HCT116 (cell line): ENCODE measurements around the gene CALM3. TPM values are rescaled to one million over a fixed set of nuclear protein-coding genes. Genes with fewer than 3 reads are reported as not detected.

ENCODE experiments used
- ATAC-seq: fragments of 200-7000 bp; cut with Tn5 transposase; 2 replicates; pipeline ENCODE4 v1.9.1; 2020; ENCODE audit warnings: mild to moderate bottlenecking, moderate library complexity
- Bru-seq: library from RNA; stranded (reverse); fragments of 400-500 nt; gene quantifications from one replicate; lab custom pipeline; 2021; lab: Mats Ljungman, UMichigan
- BruChase-seq, 2 experiments: library from RNA; stranded (reverse); fragments of 400-500 nt; gene quantifications; one replicate each; lab custom pipeline; 2021; lab: Mats Ljungman, UMichigan
- BruUV-seq: library from RNA; stranded (reverse); fragments of 400-500 nt; replicated peaks from 2 replicates; lab custom pipeline; 2021; lab: Mats Ljungman, UMichigan
- CTCF ChIA-PET: fragments of 300-600 bp; sonication (Branson Sonifier 250); formaldehyde crosslinking; loops from one replicate; lab custom pipeline; 2021; ENCODE audit warnings: antibody characterized with exemption; lab: Charles Lee
- POLR2A ChIA-PET: fragments of 300-600, 350-600 bp; sonication (Branson Sonifier 250); formaldehyde crosslinking; loops from one replicate; lab custom pipeline; 2021; ENCODE audit warnings: antibody characterized with exemption; lab: Charles Lee
- RAD21 ChIA-PET, 2 experiments: fragments of 300-600 bp; sonication (Branson Sonifier 250); formaldehyde crosslinking; loops; one replicate each; lab custom pipeline; 2023; ENCODE audit warnings: low total read pairs in 2 of 2; ENCODE audit not compliant: uncharacterized antibody in 2 of 2, unreplicated experiment in 2 of 2, low non-redundant PET in 1 of 2; lab: Charles Lee
- DNase-seq: peaks from one replicate; pipeline ENCODE4 v3.0.0-alpha.2; 2010; ENCODE audit warnings: low read depth, low spot score
- H2AFZ ChIP-seq: fragments of 200-600 bp; shearing (Covaris generic), sonication (generic); 2 replicates; pipeline ENCODE4 v1.6.1; 2017; ENCODE audit warnings: low read depth, mixed run types, mixed read lengths, antibody characterized with exemption, low read length; ENCODE audit not compliant: poor library complexity, severe bottlenecking
- H3K27ac ChIP-seq: 2 replicates; pipeline ENCODE4 v1.5.1; 2012; ENCODE audit warnings: low read depth, low read length
- H3K27me3 ChIP-seq: fragments of 200-600 bp; sonication (generic); 2 replicates; pipeline ENCODE4 v1.6.1; 2016; ENCODE audit warnings: mixed run types, low read length, mixed read lengths; ENCODE audit not compliant: insufficient read depth
- H3K36me3 ChIP-seq, 2 experiments: fragments of 200-500 bp in 1 of 2; fragments of 200-600 bp in 1 of 2; sonication (Bioruptor generic) in 1 of 2; sonication (generic) in 1 of 2; 2 replicates each; pipeline versions ENCODE4 v1.5.1 to v1.6.1; 2014 to 2016; ENCODE audit warnings: low read length in 2 of 2, inconsistent platforms in 1 of 2, mixed read lengths in 1 of 2, mixed run types in 1 of 2; ENCODE audit not compliant: insufficient read depth in 2 of 2, control insufficient read depth in 1 of 2
- H3K4me1 ChIP-seq, 2 experiments: fragments of 200-600 bp in 1 of 2; sonication (generic) in 1 of 2; 2 replicates each; pipeline versions ENCODE4 v1.5.1 to v1.6.1; 2012 to 2017; ENCODE audit warnings: low read length in 2 of 2, inconsistent platforms in 1 of 2, mild to moderate bottlenecking in 1 of 2, mixed read lengths in 1 of 2, mixed run types in 1 of 2, moderate library complexity in 1 of 2; ENCODE audit not compliant: insufficient read depth in 2 of 2, control insufficient read depth in 1 of 2
- H3K4me2 ChIP-seq: fragments of 200-600 bp; sonication (generic); 2 replicates; pipeline ENCODE4 v1.6.1; 2017; ENCODE audit warnings: mixed run types, low read length, mixed read lengths
- H3K4me3 ChIP-seq, 2 experiments: fragments of 200-600 bp in 1 of 2; sonication (generic) in 1 of 2; replicated peaks in 1 of 2; 2 replicates each; pipeline ENCODE4 v1.5.1; 2011 to 2016; ENCODE audit warnings: low read length in 2 of 2, control low read depth in 1 of 2, low read depth in 1 of 2, mild to moderate bottlenecking in 1 of 2, mixed read lengths in 1 of 2, mixed run types in 1 of 2
- H3K79me2 ChIP-seq: fragments of 200-600 bp; sonication (generic); 2 replicates; pipeline ENCODE4 v1.6.1; 2017; ENCODE audit warnings: mild to moderate bottlenecking, mixed run types, low read length, moderate library complexity, mixed read lengths; ENCODE audit not compliant: insufficient read depth
- H3K9ac ChIP-seq: fragments of 200-600 bp; sonication (generic); 2 replicates; pipeline ENCODE4 v1.6.1; 2016; ENCODE audit warnings: low read length, mixed read lengths
- H3K9me2 ChIP-seq: fragments of 200-600 bp; sonication (generic), shearing (Covaris generic); 2 replicates; pipeline ENCODE4 v1.6.1; 2017; ENCODE audit warnings: mixed run types, mild to moderate bottlenecking, moderate library complexity; ENCODE audit not compliant: insufficient read depth
- H3K9me3 ChIP-seq, 2 experiments: fragments of 200-500 bp in 1 of 2; fragments of 200-600 bp in 1 of 2; sonication (Bioruptor generic) in 1 of 2; sonication (generic) in 1 of 2; 2 replicates each; pipeline ENCODE4 v1.6.1; 2014 to 2017; ENCODE audit warnings: low read length in 2 of 2, mixed read lengths in 2 of 2, inconsistent platforms in 1 of 2, low read depth in 1 of 2, mild to moderate bottlenecking in 1 of 2, mixed run types in 1 of 2, moderate library complexity in 1 of 2; ENCODE audit not compliant: control insufficient read depth in 1 of 2, insufficient read depth in 1 of 2
- H4K20me1 ChIP-seq: fragments of 200-600 bp; sonication (generic), shearing (Covaris generic); 2 replicates; pipeline ENCODE4 v1.6.1; 2017; ENCODE audit warnings: mixed run types, mild to moderate bottlenecking, moderate library complexity; ENCODE audit not compliant: insufficient read depth
- CBX3 ChIP-seq: IDR thresholded peaks from 2 replicates; pipeline ENCODE4 v1.6.1; 2012; ENCODE audit warnings: low read depth
- EZH2 ChIP-seq: fragments of 200-600 bp; sonication (generic); IDR thresholded peaks from 2 replicates; pipeline ENCODE4 v1.6.1; 2017; ENCODE audit warnings: antibody characterized with exemption, mixed run types
- EZH2phosphoT487 ChIP-seq: fragments of 200-600 bp; IDR thresholded peaks from 2 replicates; pipeline ENCODE4 v1.6.1; 2018; ENCODE audit warnings: antibody characterized with exemption, borderline replicate concordance
- FOSL1 ChIP-seq: IDR thresholded peaks from 2 replicates; pipeline ENCODE4 v1.6.1; 2012; ENCODE audit warnings: low read depth
- POLR2A ChIP-seq: IDR thresholded peaks from 2 replicates; pipeline ENCODE4 v1.7.0; 2011; ENCODE audit warnings: borderline replicate concordance; ENCODE audit not compliant: insufficient read depth, insufficient read length; ENCODE audit errors: extremely low read depth
- RAD21 ChIP-seq: IDR thresholded peaks from 2 replicates; pipeline ENCODE4 v1.6.1; 2012; ENCODE audit warnings: low read depth, mild to moderate bottlenecking
- SIN3A ChIP-seq: IDR thresholded peaks from 2 replicates; pipeline ENCODE4 v1.6.1; 2012; ENCODE audit warnings: low read depth
- SP1 ChIP-seq: IDR thresholded peaks from 2 replicates; pipeline ENCODE4 v1.6.1; 2012; ENCODE audit warnings: low read depth
- TCF7L2 ChIP-seq: IDR thresholded peaks from 2 replicates; pipeline ENCODE4 v1.7.0; 2011; ENCODE audit warnings: borderline replicate concordance, inconsistent platforms; ENCODE audit not compliant: insufficient read depth, insufficient read length; ENCODE audit errors: extremely low read depth
- ZFX ChIP-seq: fragments of 450-650 bp; IDR thresholded peaks from 2 replicates; pipeline ENCODE4 v1.6.1; 2017
- intact Hi-C: fragments of 100-400 bp; cut with micrococcal nuclease; formaldehyde crosslinking; loops from 2 replicates; pipeline ENCODE4 v1.10.0; 2022
- long read RNA-seq: library from polyadenylated mRNA; unstranded; transcript quantifications from one replicate; pipeline ENCODE4 v2.0.0, GENCODE V29; 2021; ENCODE audit not compliant: unreplicated experiment
- polyA plus RNA-seq: library from polyadenylated mRNA; unstranded; fragments of >200 nt; gene quantifications from 2 replicates; pipeline ENCODE4 v1.2.1, GENCODE V29; 2012; ENCODE audit warnings: missing spikeins
- total RNA-seq: library from RNA; stranded (reverse); gene quantifications from one replicate; pipeline ENCODE4 v1.2.1, GENCODE V29; 2021; ENCODE audit not compliant: unreplicated experiment
- TF ChIP-seq, protein P1 (sequence below): IDR thresholded peaks from 2 replicates; pipeline ENCODE4 v1.6.1; 2012; ENCODE audit warnings: low read depth
- TF ChIP-seq, protein P2 (sequence below): IDR thresholded peaks from 2 replicates; pipeline ENCODE4 v1.6.1; 2012
- TF ChIP-seq, protein P3 (sequence below): IDR thresholded peaks from 2 replicates; pipeline ENCODE4 v1.6.1; 2011; ENCODE audit warnings: mild to moderate bottlenecking, low read length, moderate library complexity; ENCODE audit not compliant: insufficient replicate concordance; ENCODE audit errors: extremely low read depth
- TF ChIP-seq, protein P4 (sequence below): IDR thresholded peaks from 2 replicates; pipeline ENCODE4 v1.6.1; 2012
- TF ChIP-seq, protein P5 (sequence below), 3 experiments: fragments of 200-600 bp in 1 of 3; sonication (generic) in 1 of 3; IDR thresholded peaks in 2 of 3; conservative IDR thresholded peaks in 1 of 3; 2 replicates each; pipeline ENCODE4 v1.5.1; 2012 to 2017; ENCODE audit warnings: low read depth in 2 of 3, low read length in 2 of 3, antibody characterized with exemption in 1 of 3, borderline replicate concordance in 1 of 3, control low read depth in 1 of 3, mild to moderate bottlenecking in 1 of 3, mixed read lengths in 1 of 3, mixed run types in 1 of 3, moderate library complexity in 1 of 3; ENCODE audit not compliant: insufficient read depth in 1 of 3

The CALM3 gene
- total RNA-seq (335 TPM), Bru-seq, nascent RNA (percentile 88 among the genes with signal in this experiment), BruChase-seq, experiment 1, labeled RNA remaining after a 6-hour chase (percentile 98 among the genes with signal in this experiment), BruChase-seq, experiment 2, labeled RNA remaining after a 2-hour chase (percentile 97 among the genes with signal in this experiment)
- 437 and 457 TPM in 2 replicates for polyA plus RNA-seq
- long read RNA-seq, transcript CALM3-201 (6 exons, 2,289 nt): major isoform, 371 of 493 reads
- long read RNA-seq, partial matches to known transcripts: 24 of 493 reads
- long read RNA-seq, other reads (novel, unspliced or antisense): 90 of 493 reads

DNA sequence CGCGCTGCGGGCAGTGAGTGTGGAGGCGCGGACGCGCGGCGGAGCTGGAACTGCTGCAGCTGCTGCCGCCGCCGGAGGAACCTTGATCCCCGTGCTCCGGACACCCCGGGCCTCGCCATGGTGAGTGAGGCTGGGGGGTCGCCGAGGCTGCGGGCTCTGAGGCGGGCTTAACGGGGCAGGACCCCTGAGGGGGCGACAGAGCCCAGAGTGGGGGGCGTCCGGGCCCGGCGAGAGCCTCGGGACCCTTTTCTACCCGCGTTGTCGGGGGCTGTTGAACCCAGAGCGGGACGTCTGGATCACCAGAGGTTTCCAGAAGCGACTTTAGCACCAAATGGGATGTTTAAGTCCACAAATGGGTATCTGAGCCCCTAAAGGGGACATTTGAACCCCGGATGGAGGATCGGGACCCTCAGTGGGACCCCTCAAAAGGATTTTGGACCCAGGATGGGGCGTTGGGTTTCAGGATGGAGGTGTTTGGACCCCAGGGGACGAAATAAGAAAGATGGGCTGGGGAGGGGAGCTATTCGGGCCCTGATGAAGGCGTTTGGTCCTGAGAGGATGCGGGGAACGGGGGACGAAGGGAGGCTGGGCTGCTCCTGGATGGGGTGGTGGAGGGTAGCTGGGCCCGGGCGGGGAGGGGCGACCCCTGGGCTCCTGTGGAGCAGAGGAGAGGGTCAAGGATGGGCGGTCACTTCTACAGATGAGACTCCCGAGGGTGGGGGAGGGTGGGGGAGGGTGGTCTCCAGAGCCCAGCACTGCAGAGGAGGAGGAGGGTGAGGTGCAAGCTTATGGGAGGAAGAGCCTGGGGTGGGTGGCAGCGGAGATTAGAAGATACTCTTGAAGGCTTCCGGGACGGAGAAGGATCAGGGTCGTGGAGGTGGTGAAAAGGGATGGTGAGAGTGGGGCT is at the start of gene CALM3:
CALM3 (plus strand) TSS at position 13 of the 907 bp plus-strand sequence; CDS start at position 118, 105 bp downstream.
- peak within 1 kb of the TSS; percentile 98 for H3K9ac ChIP-seq
- RAD21 ChIA-PET: no interaction called here
- peak within 1 kb of the TSS; percentile 98 for H3K4me2 ChIP-seq
- H3K9me2 ChIP-seq: no peaks in the 10 kb centered on the region
- H4K20me1 ChIP-seq: no peaks in the 10 kb centered on the region
- H3K4me3 ChIP-seq: peak within 1 kb of the TSS; percentile 91 to 94
- POLR2A ChIA-PET: interaction anchor here (1.1 to 1.9 kb wide), 4 partner anchors 10 to 113 kb away, joined by 3 to 8 read pairs (median 6); no protein-coding TSS in a partner anchor
- TSS peak; percentile 74 for BruUV-seq
- H3K27ac ChIP-seq: peak within 1 kb of the TSS; percentile 85
- H3K27me3 ChIP-seq: no peaks in the 10 kb centered on the region
- CTCF ChIA-PET: interaction anchor here (1.3 to 4.5 kb wide), 6 partner anchors 12 to 153 kb away, joined by 4 to 15 read pairs (median 6); no protein-coding TSS in a partner anchor
- H3K79me2 ChIP-seq: peaks cover 54% of the 10 kb centered on the region
- peaks cover 14 to 27% of the 10 kb centered on the region in 2 experiments for H3K4me1 ChIP-seq
- intact Hi-C loops: no loop called here
- no peak for ATAC-seq
- H2AFZ ChIP-seq: no peak within 1 kb of the TSS
- H3K36me3 ChIP-seq: peaks cover 7 to 15% of the 10 kb centered on the region in 2 experiments; a peak in 3 of 4 replicates
- no peaks in the 10 kb centered on the region for H3K9me3 ChIP-seq
- no peak for DNase-seq
- TF ChIP-seq, protein P1, sequence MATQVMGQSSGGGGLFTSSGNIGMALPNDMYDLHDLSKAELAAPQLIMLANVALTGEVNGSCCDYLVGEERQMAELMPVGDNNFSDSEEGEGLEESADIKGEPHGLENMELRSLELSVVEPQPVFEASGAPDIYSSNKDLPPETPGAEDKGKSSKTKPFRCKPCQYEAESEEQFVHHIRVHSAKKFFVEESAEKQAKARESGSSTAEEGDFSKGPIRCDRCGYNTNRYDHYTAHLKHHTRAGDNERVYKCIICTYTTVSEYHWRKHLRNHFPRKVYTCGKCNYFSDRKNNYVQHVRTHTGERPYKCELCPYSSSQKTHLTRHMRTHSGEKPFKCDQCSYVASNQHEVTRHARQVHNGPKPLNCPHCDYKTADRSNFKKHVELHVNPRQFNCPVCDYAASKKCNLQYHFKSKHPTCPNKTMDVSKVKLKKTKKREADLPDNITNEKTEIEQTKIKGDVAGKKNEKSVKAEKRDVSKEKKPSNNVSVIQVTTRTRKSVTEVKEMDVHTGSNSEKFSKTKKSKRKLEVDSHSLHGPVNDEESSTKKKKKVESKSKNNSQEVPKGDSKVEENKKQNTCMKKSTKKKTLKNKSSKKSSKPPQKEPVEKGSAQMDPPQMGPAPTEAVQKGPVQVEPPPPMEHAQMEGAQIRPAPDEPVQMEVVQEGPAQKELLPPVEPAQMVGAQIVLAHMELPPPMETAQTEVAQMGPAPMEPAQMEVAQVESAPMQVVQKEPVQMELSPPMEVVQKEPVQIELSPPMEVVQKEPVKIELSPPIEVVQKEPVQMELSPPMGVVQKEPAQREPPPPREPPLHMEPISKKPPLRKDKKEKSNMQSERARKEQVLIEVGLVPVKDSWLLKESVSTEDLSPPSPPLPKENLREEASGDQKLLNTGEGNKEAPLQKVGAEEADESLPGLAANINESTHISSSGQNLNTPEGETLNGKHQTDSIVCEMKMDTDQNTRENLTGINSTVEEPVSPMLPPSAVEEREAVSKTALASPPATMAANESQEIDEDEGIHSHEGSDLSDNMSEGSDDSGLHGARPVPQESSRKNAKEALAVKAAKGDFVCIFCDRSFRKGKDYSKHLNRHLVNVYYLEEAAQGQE: no peak
- TF ChIP-seq, protein P2, sequence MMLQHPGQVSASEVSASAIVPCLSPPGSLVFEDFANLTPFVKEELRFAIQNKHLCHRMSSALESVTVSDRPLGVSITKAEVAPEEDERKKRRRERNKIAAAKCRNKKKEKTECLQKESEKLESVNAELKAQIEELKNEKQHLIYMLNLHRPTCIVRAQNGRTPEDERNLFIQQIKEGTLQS: no peak
- no peak for TF ChIP-seq CBX3
- TF ChIP-seq POLR2A: peak; percentile 75
- TF ChIP-seq ZFX: peak; percentile 12; the same call in 1 of the 2 replicates
- peak; percentile 5 for TF ChIP-seq TCF7L2
- TF ChIP-seq, protein P3, sequence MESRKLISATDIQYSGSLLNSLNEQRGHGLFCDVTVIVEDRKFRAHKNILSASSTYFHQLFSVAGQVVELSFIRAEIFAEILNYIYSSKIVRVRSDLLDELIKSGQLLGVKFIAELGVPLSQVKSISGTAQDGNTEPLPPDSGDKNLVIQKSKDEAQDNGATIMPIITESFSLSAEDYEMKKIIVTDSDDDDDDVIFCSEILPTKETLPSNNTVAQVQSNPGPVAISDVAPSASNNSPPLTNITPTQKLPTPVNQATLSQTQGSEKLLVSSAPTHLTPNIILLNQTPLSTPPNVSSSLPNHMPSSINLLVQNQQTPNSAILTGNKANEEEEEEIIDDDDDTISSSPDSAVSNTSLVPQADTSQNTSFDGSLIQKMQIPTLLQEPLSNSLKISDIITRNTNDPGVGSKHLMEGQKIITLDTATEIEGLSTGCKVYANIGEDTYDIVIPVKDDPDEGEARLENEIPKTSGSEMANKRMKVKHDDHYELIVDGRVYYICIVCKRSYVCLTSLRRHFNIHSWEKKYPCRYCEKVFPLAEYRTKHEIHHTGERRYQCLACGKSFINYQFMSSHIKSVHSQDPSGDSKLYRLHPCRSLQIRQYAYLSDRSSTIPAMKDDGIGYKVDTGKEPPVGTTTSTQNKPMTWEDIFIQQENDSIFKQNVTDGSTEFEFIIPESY: no peak
- no peak for TF ChIP-seq SP1
- TF ChIP-seq RAD21: no peak
- TF ChIP-seq EZH2phosphoT487: no peak
- no peak for TF ChIP-seq FOSL1
- peak; percentile 56; the same call in 1 of the 2 replicates for TF ChIP-seq SIN3A
- TF ChIP-seq, protein P4, sequence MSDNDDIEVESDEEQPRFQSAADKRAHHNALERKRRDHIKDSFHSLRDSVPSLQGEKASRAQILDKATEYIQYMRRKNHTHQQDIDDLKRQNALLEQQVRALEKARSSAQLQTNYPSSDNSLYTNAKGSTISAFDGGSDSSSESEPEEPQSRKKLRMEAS: no peak
- TF ChIP-seq EZH2: no peak
- TF ChIP-seq, protein P5, sequence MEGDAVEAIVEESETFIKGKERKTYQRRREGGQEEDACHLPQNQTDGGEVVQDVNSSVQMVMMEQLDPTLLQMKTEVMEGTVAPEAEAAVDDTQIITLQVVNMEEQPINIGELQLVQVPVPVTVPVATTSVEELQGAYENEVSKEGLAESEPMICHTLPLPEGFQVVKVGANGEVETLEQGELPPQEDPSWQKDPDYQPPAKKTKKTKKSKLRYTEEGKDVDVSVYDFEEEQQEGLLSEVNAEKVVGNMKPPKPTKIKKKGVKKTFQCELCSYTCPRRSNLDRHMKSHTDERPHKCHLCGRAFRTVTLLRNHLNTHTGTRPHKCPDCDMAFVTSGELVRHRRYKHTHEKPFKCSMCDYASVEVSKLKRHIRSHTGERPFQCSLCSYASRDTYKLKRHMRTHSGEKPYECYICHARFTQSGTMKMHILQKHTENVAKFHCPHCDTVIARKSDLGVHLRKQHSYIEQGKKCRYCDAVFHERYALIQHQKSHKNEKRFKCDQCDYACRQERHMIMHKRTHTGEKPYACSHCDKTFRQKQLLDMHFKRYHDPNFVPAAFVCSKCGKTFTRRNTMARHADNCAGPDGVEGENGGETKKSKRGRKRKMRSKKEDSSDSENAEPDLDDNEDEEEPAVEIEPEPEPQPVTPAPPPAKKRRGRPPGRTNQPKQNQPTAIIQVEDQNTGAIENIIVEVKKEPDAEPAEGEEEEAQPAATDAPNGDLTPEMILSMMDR (IDR thresholded peaks at IDR 0.05 in 2 of 3, conservative IDR thresholded peaks at IDR 0.05 in 1 of 3; ENCODE audit: borderline replicate concordance in 1 of 3, insufficient read depth in 1 of 3, low read depth in 2 of 3, low read length in 2 of 3): no peak
